ENCODE results near the gene CCDC71. TPM values are rescaled to one million over a fixed set of nuclear protein-coding genes. Genes with fewer than 3 reads are reported as not detected.

CCDC71 gene
- total and polyA plus RNA-seq, 2 experiments from 2014 or later, result 1.5 to 39.7 TPM

DNA sequence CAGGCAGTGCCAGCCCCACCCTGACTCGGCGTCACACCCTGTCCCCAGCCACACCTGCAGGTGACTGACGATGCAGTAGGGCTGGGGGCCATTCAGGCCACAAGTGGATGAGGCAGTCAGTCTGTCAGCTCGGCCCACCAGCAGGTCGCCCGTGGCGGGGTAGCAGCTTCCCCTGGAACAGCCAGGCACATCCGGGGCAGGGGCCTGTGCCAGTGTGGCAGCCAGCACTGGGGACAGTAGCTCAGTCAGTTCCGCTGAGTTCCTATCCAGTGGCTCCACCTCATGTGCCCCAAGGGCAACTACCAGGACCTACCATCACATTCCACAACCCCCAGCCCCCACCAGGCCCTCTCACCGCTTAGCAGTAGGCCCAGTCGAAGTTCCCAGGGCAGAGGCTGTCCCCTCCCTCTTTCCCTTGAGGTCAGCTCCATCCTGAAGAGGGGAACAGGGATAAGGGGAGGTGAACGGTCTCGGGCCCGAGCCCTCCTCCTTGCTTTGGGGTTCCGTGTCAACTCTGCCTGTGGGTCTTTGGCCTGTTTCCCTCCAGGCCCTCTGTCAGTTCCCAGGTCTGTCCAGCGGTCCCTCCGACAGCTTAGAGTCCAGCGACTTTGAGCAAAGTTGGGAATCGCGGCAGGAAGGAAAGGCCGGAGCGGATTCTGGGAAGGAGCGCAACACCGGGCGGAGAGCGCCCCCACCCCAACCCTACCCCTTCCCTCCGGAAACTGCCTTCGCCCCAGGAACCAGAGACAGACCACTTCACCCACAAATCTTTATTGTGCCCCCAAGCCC lies 33.5 kb downstream of the CCDC71 start, which contains the start of gene LAMB2:
Gene LAMB2, minus strand, starts transcription at position 614 of the 789 bp plus-strand sequence. Its CDS starts 183 bp downstream, at position 431.
- peak; percentile 82 for DNase-seq
- Histone ChIP-seq H2AFZ (peak within 1 kb of the TSS; percentile 97), H3K9ac (peak within 1 kb of the TSS; percentile 86), H3K4me1 (ENCODE audit: insufficient read depth) (peaks cover 13% of the 10 kb centered on the region; the same call in 1 of the 2 replicates), H4K20me1 (ENCODE audit: insufficient read depth) (no peaks in the 10 kb centered on the region), H3K27ac (peak within 1 kb of the TSS; percentile 76), H3F3A (ENCODE audit: insufficient read depth) (no peaks in the 10 kb centered on the region), H3K9me2 (ENCODE audit: insufficient read depth) (no peaks in the 10 kb centered on the region), H3K27me3 (replicated peaks; ENCODE audit: insufficient read depth) (no peaks in the 10 kb centered on the region), H3K9me3 (ENCODE audit: low read depth) (no peaks in the 10 kb centered on the region), H3K4me3 (peak within 1 kb of the TSS; percentile 91), H3K36me3 (ENCODE audit: low read depth) (peaks cover 5% of the 10 kb centered on the region; the same call in 1 of the 2 replicates), H3K79me2 (ENCODE audit: insufficient read depth) (peaks cover 51% of the 10 kb centered on the region), H3K4me2 (ENCODE audit: unreplicated experiment) (peak within 1 kb of the TSS; percentile 93)
- in situ Hi-C loops (cut with MboI), result no loop called here
- WGBS, 2 experiments (ENCODE audit: low coverage in 1 of 2, low lambda C conversion rate in 2 of 2, missing lambda C conversion rate in 2 of 2), result 0 to 1% methylated on average over 20 to 28 of the region's 28 CpGs
- no peak for TF ChIP-seq EZH2phosphoT487 (IDR thresholded peaks at IDR 0.05; ENCODE audit: insufficient read depth, low read depth)
- no peak for TF ChIP-seq EZH2 (IDR thresholded peaks at IDR 0.05; ENCODE audit: insufficient read depth, poor library complexity, severe bottlenecking)

DNA sequence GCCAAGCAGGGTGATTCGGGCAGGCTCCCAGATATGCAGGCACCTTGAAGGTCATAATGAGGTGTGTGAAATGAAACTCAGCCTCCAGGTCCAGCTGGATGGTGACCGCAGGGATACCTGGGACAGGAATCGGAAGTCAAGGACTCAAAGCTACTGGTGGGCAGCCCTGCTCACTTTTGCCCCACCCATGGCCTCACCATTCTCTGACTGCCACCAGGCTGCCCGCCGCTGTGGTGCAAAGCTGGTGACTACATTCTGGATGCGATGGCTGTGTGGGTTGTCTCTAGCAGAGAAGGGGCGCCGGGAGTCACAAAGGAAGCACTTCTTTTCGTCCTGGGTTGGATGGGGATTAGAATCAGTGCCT lies 34.1 kb downstream of the CCDC71 start:
- Histone ChIP-seq H4K20me1 (ENCODE audit: insufficient read depth) (no peaks in the 10 kb centered on the region), H3K27me3 (replicated peaks; ENCODE audit: insufficient read depth) (no peaks in the 10 kb centered on the region), H3K9me3 (ENCODE audit: low read depth) (no peaks in the 10 kb centered on the region), H3K9ac (peak overlapping the region; percentile 86), H3K9me2 (ENCODE audit: insufficient read depth) (no peaks in the 10 kb centered on the region), H3K4me3 (peak overlapping the region; percentile 91), H3K79me2 (ENCODE audit: insufficient read depth) (peaks cover 56% of the 10 kb centered on the region), H3F3A (ENCODE audit: insufficient read depth) (no peaks in the 10 kb centered on the region), H3K27ac (peak overlapping the region; percentile 76), H3K4me2 (ENCODE audit: unreplicated experiment) (peak overlapping the region; percentile 93), H3K4me1 (ENCODE audit: insufficient read depth) (peaks cover 13% of the 10 kb centered on the region; the same call in 1 of the 2 replicates), H3K36me3 (ENCODE audit: low read depth) (peaks cover 5% of the 10 kb centered on the region; the same call in 1 of the 2 replicates), H2AFZ (peak overlapping the region; percentile 97)
- TF ChIP-seq EZH2phosphoT487 (IDR thresholded peaks at IDR 0.05; ENCODE audit: insufficient read depth, low read depth) (no peak), EZH2 (IDR thresholded peaks at IDR 0.05; ENCODE audit: insufficient read depth, poor library complexity, severe bottlenecking) (no peak)
- WGBS, 2 experiments (ENCODE audit: low coverage in 1 of 2, low lambda C conversion rate in 2 of 2, missing lambda C conversion rate in 2 of 2), result 15 to 20% methylated on average over 9 of the region's 9 CpGs
- in situ Hi-C loops (cut with MboI), result no loop called here
- DNase-seq, result peak; percentile 59

DNA sequence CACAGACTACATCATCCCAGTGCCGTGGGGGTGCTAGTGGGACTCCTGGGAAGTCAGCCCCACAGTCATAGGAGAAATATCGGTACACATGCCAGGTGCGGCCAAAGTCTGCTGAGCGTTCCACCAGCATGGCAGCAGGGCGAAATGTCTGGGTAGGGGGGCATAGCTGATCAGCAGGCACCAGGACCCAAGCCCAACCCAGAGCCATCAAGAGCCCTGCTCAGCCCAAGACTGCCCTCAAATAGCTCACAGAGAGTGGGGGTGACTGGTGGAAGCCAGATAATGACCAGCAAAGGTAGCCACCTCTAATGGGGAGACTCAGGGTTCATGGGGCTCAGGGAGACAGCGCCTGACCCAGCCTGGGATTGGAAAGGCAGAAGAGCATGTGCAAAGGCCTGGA lies 34.6 kb downstream of the CCDC71 start:
- TF ChIP-seq EZH2phosphoT487 (IDR thresholded peaks at IDR 0.05; ENCODE audit: insufficient read depth, low read depth), result no peak
- TF ChIP-seq EZH2 (IDR thresholded peaks at IDR 0.05; ENCODE audit: insufficient read depth, poor library complexity, severe bottlenecking), result no peak
- Histone ChIP-seq H3K9me3 (ENCODE audit: low read depth) (no peaks in the 10 kb centered on the region), H3K4me1 (ENCODE audit: insufficient read depth) (peaks cover 13% of the 10 kb centered on the region; the same call in 1 of the 2 replicates), H3K27me3 (replicated peaks; ENCODE audit: insufficient read depth) (no peaks in the 10 kb centered on the region), H4K20me1 (ENCODE audit: insufficient read depth) (no peaks in the 10 kb centered on the region), H3K79me2 (ENCODE audit: insufficient read depth) (peaks cover 61% of the 10 kb centered on the region), H3K27ac (no peak overlapping the region), H3K4me3 (peak overlapping the region; percentile 91), H3K36me3 (ENCODE audit: low read depth) (peaks cover 5% of the 10 kb centered on the region; the same call in 1 of the 2 replicates), H3K9me2 (ENCODE audit: insufficient read depth) (no peaks in the 10 kb centered on the region), H2AFZ (no peak overlapping the region), H3F3A (ENCODE audit: insufficient read depth) (no peaks in the 10 kb centered on the region), H3K9ac (peak overlapping the region; percentile 86), H3K4me2 (ENCODE audit: unreplicated experiment) (peak overlapping the region; percentile 93)
- 79 to 83% methylated on average over 6 of the region's 6 CpGs for WGBS, 2 experiments (ENCODE audit: low coverage in 1 of 2, low lambda C conversion rate in 2 of 2, missing lambda C conversion rate in 2 of 2)
- in situ Hi-C loops (cut with MboI), result no loop called here
- no peak for DNase-seq

DNA sequence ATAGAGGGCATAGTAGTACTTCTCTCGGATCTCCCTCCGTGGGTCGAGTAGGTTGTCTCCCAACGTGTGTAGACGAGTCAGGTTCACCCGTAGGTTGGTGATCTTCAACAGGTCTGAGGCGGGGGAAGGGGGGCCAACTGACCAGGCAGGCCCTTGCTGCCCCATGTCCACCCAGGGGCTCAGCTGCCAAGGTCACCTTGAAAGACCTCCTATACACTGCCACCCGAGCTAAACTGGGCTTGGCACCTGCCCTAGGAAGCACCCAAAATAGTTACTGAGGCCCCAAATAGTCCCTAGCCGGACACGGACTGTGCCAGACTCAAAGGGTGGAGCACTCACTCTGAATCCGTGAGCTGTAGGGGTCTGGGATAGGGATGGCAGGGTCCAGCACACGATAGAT lies 35.1 kb downstream of the CCDC71 start:
- no peak overlapping the region for H3K27ac ChIP-seq
- H3K79me2 ChIP-seq (ENCODE audit: insufficient read depth), result peaks cover 67% of the 10 kb centered on the region
- in situ Hi-C loops (cut with MboI), result no loop called here
- no peaks in the 10 kb centered on the region for H4K20me1 ChIP-seq (ENCODE audit: insufficient read depth)
- DNase-seq, result no peak
- no peak overlapping the region for H3K4me3 ChIP-seq
- H3K27me3 ChIP-seq (replicated peaks; ENCODE audit: insufficient read depth), result no peaks in the 10 kb centered on the region
- H2AFZ ChIP-seq, result no peak overlapping the region
- peaks cover 5% of the 10 kb centered on the region; the same call in 1 of the 2 replicates for H3K36me3 ChIP-seq (ENCODE audit: low read depth)
- H3K4me1 ChIP-seq (ENCODE audit: insufficient read depth), result peaks cover 13% of the 10 kb centered on the region; the same call in 1 of the 2 replicates
- no peak for TF ChIP-seq EZH2phosphoT487 (IDR thresholded peaks at IDR 0.05; ENCODE audit: insufficient read depth, low read depth)
- TF ChIP-seq EZH2 (IDR thresholded peaks at IDR 0.05; ENCODE audit: insufficient read depth, poor library complexity, severe bottlenecking), result no peak
- H3K4me2 ChIP-seq (ENCODE audit: unreplicated experiment), result no peak overlapping the region
- no peaks in the 10 kb centered on the region for H3F3A ChIP-seq (ENCODE audit: insufficient read depth)
- 60% methylated on average over 12 of the region's 12 CpGs for WGBS, 2 experiments (ENCODE audit: low coverage in 1 of 2, low lambda C conversion rate in 2 of 2, missing lambda C conversion rate in 2 of 2)
- no peaks in the 10 kb centered on the region for H3K9me3 ChIP-seq (ENCODE audit: low read depth)
- H3K9ac ChIP-seq, result peak overlapping the region; percentile 86; the same call in 1 of the 2 replicates
- no peaks in the 10 kb centered on the region for H3K9me2 ChIP-seq (ENCODE audit: insufficient read depth)

Measured in GM23248 (cell line).